Activated CD4-positive, alpha-beta T cell treated with anti-CD3 and anti-CD28 coated beads for 24 hours (primary cell): ENCODE measurements around the gene DLL3.
A peak's percentile ranks its signal among the peaks of the same experiment; 100 is the strongest.

ENCODE experiments used
- DNase-seq, 2 donors: peaks; one replicate each; pipeline ENCODE4 v3.0.0-alpha.2; 2020; ENCODE audit warnings: low read depth in 2 of 2

Gene DLL3

DNA sequence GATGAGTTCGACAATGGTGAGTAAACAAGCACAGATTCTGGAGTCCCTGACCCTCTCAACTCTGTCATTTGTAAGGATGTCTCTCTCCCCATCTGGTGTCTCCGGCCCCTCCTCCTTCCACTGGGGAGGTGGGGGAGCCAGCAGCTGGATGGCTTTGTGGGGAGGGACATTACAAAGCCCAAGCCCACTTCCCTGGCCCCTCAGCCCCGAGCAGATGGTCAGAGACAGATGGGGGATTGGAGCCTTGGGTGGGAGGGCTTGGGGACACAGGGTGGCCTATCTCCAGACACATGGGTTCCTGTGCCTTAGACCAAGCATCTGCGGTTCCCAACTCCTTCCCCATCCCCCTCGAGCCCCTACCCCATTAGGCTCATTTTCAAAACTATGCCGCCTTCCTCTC is 15.6 kb upstream of the DLL3 start:
- DNase-seq, result no peak

DNA sequence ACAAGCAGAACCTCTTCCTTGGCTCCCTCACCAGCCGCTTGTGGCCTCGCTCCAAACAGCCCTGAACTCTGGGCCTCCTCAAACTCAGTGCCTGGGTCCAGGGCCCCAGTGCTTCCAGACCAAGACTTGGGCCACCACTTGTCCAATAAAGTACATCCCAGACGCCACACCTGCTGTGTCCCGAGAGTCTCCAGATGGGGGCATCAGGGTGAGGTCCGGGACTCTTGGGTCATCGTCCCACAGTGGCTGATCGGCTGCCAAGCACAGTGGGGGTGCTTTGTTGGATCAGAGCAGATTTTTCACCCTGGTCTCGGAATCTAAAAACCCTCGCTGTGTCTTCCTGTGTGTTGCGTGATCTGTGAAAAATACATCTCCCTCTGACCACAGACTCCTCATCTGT is 9.0 kb upstream of the DLL3 start:
- no peak for DNase-seq

DNA sequence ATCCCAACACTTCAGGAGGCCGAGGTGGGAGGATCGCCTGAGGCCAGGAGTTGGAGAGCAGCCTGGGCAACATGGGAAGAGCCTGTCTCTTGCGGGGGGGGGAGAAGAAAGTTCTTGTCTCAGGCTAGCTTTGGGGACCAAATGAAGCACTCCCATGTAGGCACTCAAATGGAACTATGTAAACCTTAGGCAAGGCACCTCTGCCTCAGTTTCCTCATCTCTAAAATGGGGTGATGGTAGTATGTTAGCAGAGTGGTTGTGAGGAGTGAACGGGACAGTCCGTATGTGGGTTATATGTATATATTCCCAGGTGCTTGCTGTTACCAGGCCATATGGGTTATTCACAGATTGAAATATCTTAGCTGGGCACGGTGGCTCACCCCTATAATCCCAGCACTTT is 6.5 kb upstream of the DLL3 start:
- DNase-seq, result no peak

DNA sequence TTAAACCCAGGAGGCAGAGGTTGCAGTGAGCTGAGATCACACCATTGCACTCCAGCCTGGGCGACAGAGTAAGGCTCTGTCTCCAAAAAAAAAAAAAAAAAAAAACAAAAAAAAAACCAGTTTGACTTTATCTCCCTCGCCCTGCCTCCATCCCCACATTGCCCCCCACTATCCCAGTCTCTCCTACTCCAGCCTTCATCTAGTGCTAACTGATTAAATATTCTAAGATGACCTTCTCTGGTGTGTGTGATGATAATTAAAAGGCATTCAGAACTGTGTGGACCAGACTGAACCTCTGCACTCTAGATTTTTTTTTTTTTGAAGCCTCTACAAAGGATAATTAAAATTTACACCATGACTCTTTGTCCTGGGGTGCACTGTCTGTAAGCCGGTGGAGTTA is 6.0 kb upstream of the DLL3 start:
- DNase-seq, result no peak

DNA sequence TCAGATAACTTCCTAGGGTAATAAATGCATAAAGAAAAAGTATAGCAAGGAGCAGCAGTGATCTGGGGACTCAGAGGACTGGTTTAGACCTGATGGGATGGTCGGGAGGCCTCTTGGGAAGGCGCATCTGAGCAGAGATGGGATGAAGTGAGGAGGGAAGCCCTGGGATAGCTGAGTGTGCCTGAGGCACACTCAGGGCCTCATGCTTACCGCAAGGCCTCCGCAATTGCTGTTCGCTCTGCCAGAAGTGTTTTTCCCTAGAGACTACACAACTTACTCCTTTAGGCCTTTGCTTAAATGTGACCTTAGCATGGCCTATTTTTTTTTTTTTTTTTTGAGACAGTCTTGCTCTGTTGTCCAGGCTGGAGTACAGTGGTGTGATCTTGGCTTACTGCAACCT is 4.1 kb upstream of the DLL3 start:
- no peak for DNase-seq

DNA sequence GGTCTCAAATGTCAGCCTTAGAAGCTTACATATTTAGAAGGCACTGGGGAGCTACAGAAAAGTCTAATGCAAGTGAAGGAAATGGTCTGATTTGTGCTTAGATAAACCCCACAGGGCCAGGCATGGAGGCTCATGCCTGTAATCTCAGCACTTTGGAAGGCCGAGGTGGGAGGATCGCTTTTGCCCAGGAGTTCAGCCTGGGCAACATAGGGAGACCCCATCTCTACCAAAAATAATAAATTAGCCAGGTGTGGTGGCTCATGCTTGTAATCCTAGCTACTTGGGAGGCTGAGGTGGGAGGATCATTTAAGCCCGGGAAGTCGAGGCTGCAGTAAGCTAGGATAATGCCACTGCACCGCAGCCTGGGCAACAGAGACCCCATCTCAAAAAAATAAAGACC is 2.7 kb upstream of the DLL3 start:
- DNase-seq, result no peak

DNA sequence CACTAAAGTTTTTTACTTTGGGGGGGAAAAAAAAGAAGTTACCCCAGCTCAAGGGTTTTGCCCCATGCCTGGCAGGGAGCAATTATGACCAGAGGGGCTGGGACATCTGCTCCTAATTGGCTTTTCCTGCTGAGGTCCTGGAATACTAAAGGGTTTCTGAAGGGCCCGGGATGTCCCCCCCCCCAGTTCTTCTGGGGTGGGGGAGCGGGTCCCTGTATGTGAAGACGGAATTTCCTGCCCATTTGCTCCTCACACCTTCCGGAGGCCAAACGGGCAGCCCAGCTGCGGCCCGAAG is 1.1 kb upstream of the DLL3 start:
- no peak for DNase-seq

DNA sequence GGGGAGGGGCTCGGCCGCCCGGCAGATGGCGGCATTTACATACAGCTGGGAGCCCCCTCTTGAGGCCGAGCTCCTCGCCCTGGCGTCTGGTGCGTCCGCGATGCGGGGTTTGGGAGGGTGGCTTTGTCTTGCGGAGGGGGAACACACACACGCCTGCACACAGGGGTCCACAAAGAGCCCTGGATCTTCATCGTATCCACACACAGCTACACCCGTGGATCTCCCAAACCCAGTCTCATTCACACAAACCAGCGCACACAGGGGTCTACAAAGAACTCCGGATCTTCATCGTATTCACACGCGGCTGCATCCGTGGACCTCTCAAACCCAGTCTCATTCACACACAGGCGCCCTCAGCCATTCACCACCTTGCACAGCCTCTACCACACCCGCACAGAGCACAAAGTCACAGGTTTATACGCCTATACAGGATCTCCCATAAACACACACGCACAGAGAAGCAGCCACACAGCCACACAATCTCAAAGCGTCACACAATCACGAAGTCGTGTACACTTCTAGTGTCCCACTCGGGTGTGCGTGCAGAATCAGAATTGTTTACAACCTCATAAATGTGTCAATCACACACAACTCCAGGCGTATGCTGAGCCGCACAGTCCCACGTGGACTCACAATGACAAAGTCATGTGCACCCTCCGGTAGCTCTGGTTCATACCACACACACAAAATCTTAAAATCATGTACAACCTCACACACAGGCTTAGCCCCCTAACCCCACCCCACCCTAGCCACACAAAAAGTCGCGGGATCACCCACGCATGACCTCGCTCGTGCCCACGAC is 550 bp upstream of the DLL3 start:
- no peak for DNase-seq

DNA sequence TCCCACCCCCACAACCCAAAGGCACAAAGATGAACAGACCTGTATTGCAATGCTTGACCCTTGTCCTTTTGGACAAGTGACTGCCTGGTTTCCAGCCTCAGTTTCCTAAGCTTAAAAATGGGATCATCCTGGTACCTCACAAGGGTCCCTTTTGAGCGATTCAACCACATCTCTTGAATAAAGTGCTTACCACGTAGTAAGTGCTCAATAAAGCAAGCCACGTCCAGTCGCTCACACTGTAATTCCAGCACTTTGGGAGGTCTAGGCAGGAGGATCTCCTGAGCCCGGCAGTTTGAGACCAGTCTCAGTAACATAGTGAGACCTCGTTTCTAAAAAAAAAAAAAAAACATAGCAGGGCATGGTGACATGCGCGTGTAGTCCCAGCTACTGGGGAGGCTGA is 1.2 kb downstream of the DLL3 start:
- DNase-seq, result no peak

DNA sequence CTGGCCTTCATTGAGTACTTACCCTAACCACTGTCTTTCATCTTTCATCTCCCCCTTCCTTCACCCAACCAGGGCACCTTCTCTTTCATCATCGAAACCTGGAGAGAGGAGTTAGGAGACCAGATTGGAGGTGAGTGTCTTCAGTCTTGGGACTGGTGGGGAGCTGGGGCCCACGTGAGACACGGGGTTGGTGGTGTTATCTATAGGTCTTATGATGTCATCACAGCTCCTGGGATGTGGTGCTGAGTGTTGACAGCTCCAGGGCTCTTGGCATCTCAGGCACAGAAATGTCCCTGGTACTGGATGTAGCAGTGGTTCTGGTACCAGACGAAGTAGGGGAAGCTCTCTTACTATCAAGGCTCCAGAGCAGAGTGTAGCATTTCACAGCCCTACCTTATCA is 1.8 kb downstream of the DLL3 start:
- no peak for DNase-seq

DNA sequence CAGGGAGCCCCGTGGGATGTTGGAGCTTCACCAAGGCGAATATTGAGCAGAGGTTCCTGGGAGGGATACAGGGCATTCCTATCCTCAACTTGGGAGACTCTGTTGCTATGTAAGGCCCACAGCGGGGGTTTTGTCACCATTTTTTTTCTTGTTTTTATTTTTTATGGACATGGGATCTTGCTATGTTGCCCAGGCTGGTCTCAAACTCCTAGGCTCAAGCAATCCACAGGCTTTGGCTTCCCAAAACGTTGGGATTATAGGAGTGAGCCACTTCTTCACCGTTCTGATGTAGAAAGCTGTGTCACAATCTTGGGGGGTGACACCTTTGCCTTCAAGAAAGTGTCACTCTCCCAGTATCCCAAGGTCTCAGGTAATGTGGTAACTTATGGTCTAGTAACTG is 2.6 kb downstream of the DLL3 start:
- no peak for DNase-seq

DNA sequence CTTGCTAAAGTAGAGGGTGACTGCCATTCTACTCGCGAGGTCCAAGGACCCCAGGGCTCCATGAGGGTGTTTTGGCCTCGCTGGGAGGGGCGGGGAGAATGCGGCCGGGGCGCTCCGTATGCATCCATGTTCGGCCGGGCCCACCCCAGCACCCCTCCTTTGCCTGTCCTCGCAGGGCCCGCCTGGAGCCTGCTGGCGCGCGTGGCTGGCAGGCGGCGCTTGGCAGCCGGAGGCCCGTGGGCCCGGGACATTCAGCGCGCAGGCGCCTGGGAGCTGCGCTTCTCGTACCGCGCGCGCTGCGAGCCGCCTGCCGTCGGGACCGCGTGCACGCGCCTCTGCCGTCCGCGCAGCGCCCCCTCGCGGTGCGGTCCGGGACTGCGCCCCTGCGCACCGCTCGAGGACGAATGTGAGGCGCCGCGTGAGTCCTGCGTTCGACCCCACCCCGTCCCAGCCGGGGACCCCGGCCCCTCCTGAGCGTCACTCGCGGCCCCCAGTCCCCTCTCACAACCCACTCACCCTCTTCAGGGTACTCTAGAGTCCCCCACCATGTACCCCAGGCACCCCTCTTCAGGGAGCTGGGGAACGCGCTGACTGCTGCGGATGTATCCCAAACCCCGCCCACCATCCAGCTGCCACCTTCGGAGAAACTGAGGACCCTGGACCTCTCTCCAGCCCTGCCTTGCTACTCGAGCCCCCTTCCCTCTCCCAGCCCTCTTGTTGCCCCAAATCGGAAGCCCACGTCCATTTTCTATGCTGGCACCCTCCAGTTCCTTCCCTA is 4.1 kb downstream of the DLL3 start:
- DNase-seq, result peak; percentile 63 to 71

DNA sequence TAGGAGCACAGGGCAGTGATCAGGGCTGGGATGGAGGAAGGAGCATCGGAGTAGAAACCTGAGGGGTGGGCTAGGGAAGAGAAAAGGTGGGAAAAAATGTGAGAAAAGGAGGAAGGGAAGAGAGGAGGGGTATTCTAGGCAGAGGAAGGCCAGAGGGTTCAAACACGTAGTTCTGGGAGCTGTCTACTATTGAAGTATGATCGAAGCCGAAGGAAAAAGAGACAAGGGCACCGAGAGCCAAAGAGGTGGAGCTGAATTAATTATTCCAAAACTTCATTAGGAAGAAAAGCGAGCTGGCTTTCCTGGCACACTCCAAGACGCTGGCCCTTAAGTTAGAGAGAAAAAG is 7.8 kb downstream of the DLL3 start:
- no peak for DNase-seq

DNA sequence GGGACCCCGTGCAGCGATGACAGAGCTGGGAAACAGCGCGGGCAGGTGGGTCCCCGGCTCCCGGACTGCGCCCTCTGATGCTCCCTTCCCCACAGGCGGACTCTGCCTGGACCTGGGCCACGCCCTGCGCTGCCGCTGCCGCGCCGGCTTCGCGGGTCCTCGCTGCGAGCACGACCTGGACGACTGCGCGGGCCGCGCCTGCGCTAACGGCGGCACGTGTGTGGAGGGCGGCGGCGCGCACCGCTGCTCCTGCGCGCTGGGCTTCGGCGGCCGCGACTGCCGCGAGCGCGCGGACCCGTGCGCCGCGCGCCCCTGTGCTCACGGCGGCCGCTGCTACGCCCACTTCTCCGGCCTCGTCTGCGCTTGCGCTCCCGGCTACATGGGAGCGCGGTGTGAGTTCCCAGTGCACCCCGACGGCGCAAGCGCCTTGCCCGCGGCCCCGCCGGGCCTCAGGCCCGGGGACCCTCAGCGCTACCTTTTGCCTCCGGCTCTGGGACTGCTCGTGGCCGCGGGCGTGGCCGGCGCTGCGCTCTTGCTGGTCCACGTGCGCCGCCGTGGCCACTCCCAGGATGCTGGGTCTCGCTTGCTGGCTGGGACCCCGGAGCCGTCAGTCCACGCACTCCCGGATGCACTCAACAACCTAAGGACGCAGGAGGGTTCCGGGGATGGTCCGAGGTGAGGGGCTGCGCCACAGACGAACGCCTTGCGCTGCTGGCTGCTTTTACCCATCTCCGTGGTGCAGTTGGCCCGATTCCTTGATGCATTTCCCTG is 8.4 kb downstream of the DLL3 start:
- DNase-seq, result peak; percentile 38 to 47

DNA sequence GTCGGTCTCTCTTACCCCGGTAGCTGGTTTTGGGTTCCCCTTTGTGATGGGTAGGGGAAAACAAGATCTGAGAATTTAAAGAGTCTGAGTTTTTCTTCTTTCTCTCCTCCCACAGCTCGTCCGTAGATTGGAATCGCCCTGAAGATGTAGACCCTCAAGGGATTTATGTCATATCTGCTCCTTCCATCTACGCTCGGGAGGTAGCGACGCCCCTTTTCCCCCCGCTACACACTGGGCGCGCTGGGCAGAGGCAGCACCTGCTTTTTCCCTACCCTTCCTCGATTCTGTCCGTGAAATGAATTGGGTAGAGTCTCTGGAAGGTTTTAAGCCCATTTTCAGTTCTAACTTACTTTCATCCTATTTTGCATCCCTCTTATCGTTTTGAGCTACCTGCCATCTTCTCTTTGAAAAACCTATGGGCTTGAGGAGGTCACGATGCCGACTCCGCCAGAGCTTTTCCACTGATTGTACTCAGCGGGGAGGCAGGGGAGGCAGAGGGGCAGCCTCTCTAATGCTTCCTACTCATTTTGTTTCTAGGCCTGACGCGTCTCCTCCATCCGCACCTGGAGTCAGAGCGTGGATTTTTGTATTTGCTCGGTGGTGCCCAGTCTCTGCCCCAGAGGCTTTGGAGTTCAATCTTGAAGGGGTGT is 9.1 kb downstream of the DLL3 start:
- no peak for DNase-seq

DNA sequence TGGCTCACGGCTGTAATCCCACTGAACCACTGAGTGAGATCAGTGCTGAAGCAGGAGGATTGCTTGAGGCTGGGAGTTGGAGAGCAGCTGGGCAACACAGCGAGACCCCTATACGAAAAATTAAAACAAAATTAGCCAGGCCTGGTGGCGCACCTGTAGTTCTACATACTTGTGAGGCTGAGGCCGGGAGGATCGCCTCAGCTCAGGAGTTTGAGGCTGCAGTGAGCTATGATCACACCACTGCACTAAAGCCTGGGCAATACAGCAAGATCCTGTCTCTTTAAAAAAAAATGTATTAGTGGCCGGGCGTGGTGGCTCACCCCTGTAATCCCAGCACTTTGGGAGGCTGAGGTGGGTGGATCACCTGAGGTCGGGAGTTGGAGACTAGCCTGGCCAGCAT is 9.9 kb downstream of the DLL3 start:
- no peak for DNase-seq

DNA sequence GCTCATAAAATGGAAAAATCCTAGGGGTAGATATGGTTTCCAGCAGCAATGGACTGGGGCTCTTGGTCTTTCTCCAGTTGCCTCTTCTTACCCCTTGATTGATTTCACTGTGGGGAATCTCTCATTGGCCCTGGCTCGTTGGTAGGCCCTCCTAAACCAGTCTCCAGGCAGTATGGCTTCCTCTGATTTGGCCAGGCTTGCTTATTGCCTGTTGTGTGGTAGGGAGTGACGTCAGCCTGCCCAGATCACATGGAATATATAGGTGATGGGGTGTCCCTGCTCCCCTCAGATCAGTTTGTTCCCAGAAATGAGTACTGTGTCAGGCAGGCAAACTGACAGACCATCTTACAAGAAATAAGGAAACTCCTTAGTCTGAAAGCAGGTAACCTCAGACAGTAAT is 10.5 kb downstream of the DLL3 start:
- DNase-seq, result no peak

DNA sequence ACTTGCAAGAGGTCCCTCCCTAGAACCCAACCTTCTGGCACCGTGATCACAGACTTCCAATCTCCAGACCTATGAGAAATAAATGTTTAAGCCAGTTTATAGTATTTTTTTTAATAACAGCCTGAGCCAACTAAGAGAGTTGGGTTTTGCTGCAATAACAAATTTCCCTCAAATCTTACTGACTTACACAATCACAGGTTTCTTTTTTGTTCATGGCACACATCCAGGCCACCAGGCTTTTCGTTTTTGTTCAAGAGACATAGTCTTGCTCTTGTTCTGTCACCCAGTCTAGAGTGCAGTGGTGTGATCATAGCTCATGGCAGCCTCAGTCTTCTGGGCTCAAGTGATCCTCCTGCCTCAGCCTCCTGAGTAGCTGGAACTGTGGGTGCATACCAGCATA is 14.2 kb downstream of the DLL3 start:
- DNase-seq, result no peak

DNA sequence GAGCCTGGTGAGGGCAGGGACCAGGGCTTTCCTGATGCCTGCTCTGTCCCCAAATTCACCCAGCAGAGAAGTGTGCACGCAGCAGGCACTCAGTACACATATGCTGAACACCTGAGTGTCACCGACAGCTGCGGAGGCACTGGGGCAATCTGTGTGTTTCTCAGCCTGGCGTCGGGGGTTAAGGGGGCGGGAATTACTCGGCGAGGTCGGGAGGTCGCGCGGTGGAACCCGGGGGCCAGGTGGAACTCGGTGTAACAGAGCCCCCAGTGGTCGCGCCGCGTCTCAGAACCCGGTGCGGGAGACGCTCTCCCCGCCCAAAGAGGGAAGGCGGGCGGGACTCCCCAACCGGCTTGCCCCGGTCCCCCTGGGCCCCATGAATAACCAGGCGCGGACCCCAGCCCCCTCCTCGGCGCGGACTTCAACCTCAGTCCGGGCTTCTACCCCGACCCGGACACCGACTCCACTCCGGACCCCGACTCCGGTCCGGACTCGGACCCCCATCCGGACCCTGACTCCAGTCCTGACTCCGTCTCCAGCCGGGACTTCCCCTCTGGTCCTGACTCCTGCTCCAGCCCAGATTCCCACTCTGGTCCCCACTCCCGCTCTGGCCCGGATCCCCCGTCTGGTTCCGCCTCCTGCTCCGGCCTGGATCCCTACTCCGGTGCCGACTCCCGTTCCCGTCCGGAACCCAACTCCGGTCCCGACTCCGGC is 16.2 kb downstream of the DLL3 start, which contains the start of gene SELENOV:
Gene SELENOV (plus strand): TSS at position 300 of the 711 bp plus-strand sequence. CDS start 74 bp downstream, at position 374.
- DNase-seq, result no peak

DNA sequence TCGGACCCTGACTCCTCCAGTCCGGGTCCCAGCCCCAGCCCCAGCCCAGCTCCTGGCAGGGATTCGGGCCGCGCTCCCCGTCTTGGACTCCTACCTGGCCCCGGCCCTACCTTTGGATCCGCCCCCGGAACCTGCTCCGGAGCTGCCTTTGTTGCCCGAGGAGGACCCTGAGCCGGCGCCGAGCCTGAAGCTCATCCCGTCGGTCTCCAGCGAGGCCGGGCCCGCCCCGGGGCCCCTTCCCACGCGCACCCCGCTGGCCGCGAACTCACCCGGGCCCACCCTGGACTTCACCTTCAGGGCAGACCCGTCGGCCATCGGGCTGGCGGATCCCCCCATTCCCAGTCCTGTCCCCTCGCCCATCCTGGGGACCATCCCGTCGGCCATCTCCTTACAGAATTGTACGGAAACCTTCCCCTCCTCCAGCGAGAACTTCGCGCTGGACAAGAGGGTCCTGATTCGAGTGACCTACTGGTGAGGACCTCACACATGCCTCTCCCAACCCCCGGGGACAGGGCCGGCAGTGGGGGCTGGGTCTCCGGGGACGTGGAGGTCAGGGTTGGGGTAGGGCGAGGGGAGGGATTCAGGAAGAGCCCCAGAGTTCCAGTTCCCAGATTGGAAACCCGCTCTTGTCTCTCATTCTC is 16.9 kb downstream of the DLL3 start:
- no peak for DNase-seq

DNA sequence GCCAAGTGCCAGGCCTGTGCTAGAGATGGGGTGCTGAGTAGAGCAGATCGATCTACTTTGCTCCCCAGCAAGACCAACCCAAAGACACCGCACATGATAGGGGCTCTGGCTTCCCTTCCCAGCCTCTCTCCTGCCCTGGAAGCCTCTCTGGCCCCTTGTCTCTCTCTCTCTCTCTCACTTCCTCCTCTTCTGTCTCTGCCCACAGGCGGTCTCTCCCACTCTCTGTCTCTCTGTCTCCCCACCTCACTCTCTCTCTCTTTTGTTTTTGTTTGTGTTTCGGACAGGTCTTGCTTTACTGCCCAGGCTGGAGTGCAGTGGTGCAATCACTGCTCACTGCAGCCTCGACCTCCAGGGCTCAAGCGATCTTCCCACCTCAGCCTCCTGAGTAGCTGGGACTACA is 17.5 kb downstream of the DLL3 start:
- no peak for DNase-seq
